CD8-positive, alpha-beta memory T cell (primary cell): ENCODE data around the gene ITGB5. TPM values are rescaled to one million over a fixed set of nuclear protein-coding genes. Genes with fewer than 3 reads are reported as not detected.

Experiments used
- CTCF ChIA-PET: fragments of 350-600 bp; sonication (Branson Sonifier 250); formaldehyde crosslinking; loops from one replicate; lab custom pipeline; 2021; ENCODE audit warnings: antibody characterized with exemption; lab: Charles Lee
- POLR2A ChIA-PET: fragments of 350-600 bp; sonication (Branson Sonifier 250); formaldehyde crosslinking; loops from one replicate; lab custom pipeline; 2021; ENCODE audit warnings: antibody characterized with exemption; lab: Charles Lee
- DNase-seq, 5 donors: peaks; one replicate each; pipeline versions ENCODE4 v3.0.0 to v3.0.0-alpha.2; 2020 to 2022; ENCODE audit warnings: mixed read lengths in 1 of 5
- H3K27ac ChIP-seq: one replicate; pipeline ENCODE4 v1.7.0; 2013; ENCODE audit warnings: low read depth, mild to moderate bottlenecking, low read length, moderate library complexity
- H3K27me3 ChIP-seq: 2 replicates; pipeline ENCODE4 v1.7.0; 2013; ENCODE audit warnings: low read length, mild to moderate bottlenecking; ENCODE audit not compliant: insufficient read depth, poor library complexity, severe bottlenecking
- H3K36me3 ChIP-seq: 2 replicates; pipeline ENCODE4 v1.7.0; 2013; ENCODE audit warnings: mild to moderate bottlenecking, low read length, moderate library complexity; ENCODE audit not compliant: insufficient read depth
- H3K4me1 ChIP-seq: 2 replicates; pipeline ENCODE4 v1.7.0; 2013; ENCODE audit warnings: mild to moderate bottlenecking, low read length, moderate library complexity; ENCODE audit not compliant: insufficient read depth
- H3K4me3 ChIP-seq: 2 replicates; pipeline ENCODE4 v1.7.0; 2013; ENCODE audit warnings: mild to moderate bottlenecking, low read length
- H3K9me3 ChIP-seq: 2 replicates; pipeline ENCODE4 v1.7.0; 2013; ENCODE audit warnings: mild to moderate bottlenecking, low read length
- H3K27ac Mint-ChIP-seq, 8 donors: one replicate each; pipeline ENCODE4 v1.8.0; 2020 to 2021; ENCODE audit warnings: mixed read lengths in 8 of 8, mild to moderate bottlenecking in 6 of 8, inconsistent platforms in 3 of 8, moderate library complexity in 3 of 8
- H3K27me3 Mint-ChIP-seq, 2 donors: one replicate each; pipeline ENCODE4 v1.8.0; 2020 to 2021; ENCODE audit warnings: mixed read lengths in 2 of 2, mild to moderate bottlenecking in 1 of 2, moderate library complexity in 1 of 2
- H3K36me3 Mint-ChIP-seq, 3 donors: one replicate each; pipeline ENCODE4 v1.8.0; 2020 to 2021; ENCODE audit warnings: mixed read lengths in 3 of 3, inconsistent platforms in 1 of 3, mild to moderate bottlenecking in 1 of 3
- H3K4me1 Mint-ChIP-seq, 3 donors: one replicate each; pipeline ENCODE4 v1.8.0; 2020 to 2021; ENCODE audit warnings: mixed read lengths in 3 of 3, inconsistent platforms in 1 of 3, mild to moderate bottlenecking in 1 of 3
- H3K4me3 Mint-ChIP-seq, 7 donors: one replicate each; pipeline ENCODE4 v1.8.0; 2020 to 2021; ENCODE audit warnings: mixed read lengths in 7 of 7, mild to moderate bottlenecking in 6 of 7, moderate library complexity in 4 of 7, inconsistent platforms in 2 of 7
- H3K9me3 Mint-ChIP-seq, 5 donors: one replicate each; pipeline ENCODE4 v1.8.0; 2020 to 2022; ENCODE audit warnings: mixed read lengths in 5 of 5, mild to moderate bottlenecking in 3 of 5, moderate library complexity in 2 of 5, inconsistent platforms in 1 of 5
- polyA plus RNA-seq: library from polyadenylated mRNA; unstranded; fragments of 300-500 nt; fragmentation: Illumina TruSeq; gene quantifications from one replicate; pipeline ENCODE4 v1.2.3, GENCODE V29; 2021
- total RNA-seq, 2 experiments: library from RNA; stranded (reverse); gene quantifications; one replicate each; pipeline ENCODE4 v1.2.3, GENCODE V29; 2021

The ITGB5 gene
- total and polyA plus RNA-seq, 3 experiments from 2014 or later = 0.62 to 3.3 (median 2.0) TPM

- H3K4me1 Mint-ChIP-seq = no peaks in the 10 kb centered on the region
- no peaks in the 10 kb centered on the region for H3K27me3 ChIP-seq
- H3K4me3 ChIP-seq = no peak overlapping the region
- no peaks in the 10 kb centered on the region for H3K4me1 ChIP-seq
- no peak overlapping the region for H3K4me3 Mint-ChIP-seq
- no peak overlapping the region for H3K27ac Mint-ChIP-seq
- POLR2A ChIA-PET = no interaction called here
- no peak overlapping the region for H3K27ac ChIP-seq
- no peaks in the 10 kb centered on the region for H3K9me3 ChIP-seq
- no peak for DNase-seq
- H3K36me3 ChIP-seq = no peaks in the 10 kb centered on the region
- peaks cover 27 to 33% of the 10 kb centered on the region in 2 donors for H3K27me3 Mint-ChIP-seq
- H3K9me3 Mint-ChIP-seq = no peaks in the 10 kb centered on the region
- H3K36me3 Mint-ChIP-seq = no peaks in the 10 kb centered on the region
- CTCF ChIA-PET = no interaction called here
Observed at GRCh38 chr3:124867511-124867910, 19.7 kb downstream of the ITGB5 start.

- H3K36me3 Mint-ChIP-seq = no peaks in the 10 kb centered on the region
- Histone ChIP-seq H3K27ac (no peak overlapping the region), H3K4me3 (no peak overlapping the region), H3K4me1 (no peaks in the 10 kb centered on the region), H3K27me3 (no peaks in the 10 kb centered on the region), H3K9me3 (no peaks in the 10 kb centered on the region), H3K36me3 (no peaks in the 10 kb centered on the region)
- H3K4me1 Mint-ChIP-seq = no peaks in the 10 kb centered on the region
- POLR2A ChIA-PET = no interaction called here
- H3K9me3 Mint-ChIP-seq = no peaks in the 10 kb centered on the region
- no peak overlapping the region for H3K4me3 Mint-ChIP-seq
- CTCF ChIA-PET = interaction anchor here (0.7 kb wide), 1 partner anchor 39 kb away, joined by 3 read pairs; no protein-coding TSS in a partner anchor
- H3K27ac Mint-ChIP-seq = no peak overlapping the region
- peaks cover 1 to 21% of the 10 kb centered on the region in 2 donors for H3K27me3 Mint-ChIP-seq
- DNase-seq = no peak
Observed at GRCh38 chr3:124862006-124862405, 25.2 kb downstream of the ITGB5 start.

GRCh38 chr3:124861041-124861440 lies 26.1 kb downstream of the ITGB5 start:
- CTCF ChIA-PET = interaction anchor here (0.7 kb wide), 1 partner anchor 40 kb away, joined by 3 read pairs; no protein-coding TSS in a partner anchor

GRCh38 chr3:124860599-124860998 lies 26.6 kb downstream of the ITGB5 start:
- Histone ChIP-seq H3K4me3 (no peak overlapping the region), H3K9me3 (no peaks in the 10 kb centered on the region), H3K27ac (no peak overlapping the region), H3K27me3 (no peaks in the 10 kb centered on the region), H3K4me1 (no peaks in the 10 kb centered on the region), H3K36me3 (no peaks in the 10 kb centered on the region)
- Mint-ChIP-seq H3K4me3 (no peak overlapping the region), H3K4me1 (no peaks in the 10 kb centered on the region), H3K9me3 (no peaks in the 10 kb centered on the region), H3K36me3 (no peaks in the 10 kb centered on the region), H3K27me3 (peaks cover 4 to 23% of the 10 kb centered on the region in 2 donors), H3K27ac (no peak overlapping the region)
- ChIA-PET CTCF (no interaction called here), POLR2A (no interaction called here)
- no peak for DNase-seq

More at GRCh38 chr3:124861041-124861440, 26.1 kb downstream of the ITGB5 start:
- H3K4me1 ChIP-seq = no peaks in the 10 kb centered on the region
- POLR2A ChIA-PET = no interaction called here
- H3K36me3 ChIP-seq = no peaks in the 10 kb centered on the region
- Mint-ChIP-seq H3K4me1 (no peaks in the 10 kb centered on the region), H3K4me3 (no peak overlapping the region), H3K9me3 (no peaks in the 10 kb centered on the region), H3K36me3 (no peaks in the 10 kb centered on the region), H3K27ac (no peak overlapping the region), H3K27me3 (peaks cover 1 to 18% of the 10 kb centered on the region in 2 donors)
- no peaks in the 10 kb centered on the region for H3K9me3 ChIP-seq
- H3K4me3 ChIP-seq = no peak overlapping the region
- no peak overlapping the region for H3K27ac ChIP-seq
- no peaks in the 10 kb centered on the region for H3K27me3 ChIP-seq
- no peak for DNase-seq

GRCh38 chr3:124859025-124859424 lies 28.1 kb downstream of the ITGB5 start:
- Mint-ChIP-seq H3K27me3 (peaks cover 4 to 30% of the 10 kb centered on the region in 2 donors), H3K27ac (no peak overlapping the region), H3K4me1 (no peaks in the 10 kb centered on the region), H3K4me3 (no peak overlapping the region), H3K9me3 (no peaks in the 10 kb centered on the region), H3K36me3 (no peaks in the 10 kb centered on the region)
- Histone ChIP-seq H3K27me3 (no peaks in the 10 kb centered on the region), H3K4me1 (no peaks in the 10 kb centered on the region), H3K27ac (no peak overlapping the region), H3K36me3 (no peaks in the 10 kb centered on the region), H3K9me3 (no peaks in the 10 kb centered on the region), H3K4me3 (no peak overlapping the region)
- ChIA-PET POLR2A (no interaction called here), CTCF (no interaction called here)
- no peak for DNase-seq

GRCh38 chr3:124858275-124858674 lies 28.9 kb downstream of the ITGB5 start:
- Mint-ChIP-seq H3K9me3 (no peaks in the 10 kb centered on the region), H3K27ac (no peak overlapping the region), H3K36me3 (no peaks in the 10 kb centered on the region), H3K4me1 (no peaks in the 10 kb centered on the region), H3K27me3 (peaks cover 6 to 32% of the 10 kb centered on the region in 2 donors), H3K4me3 (no peak overlapping the region)
- no peak overlapping the region for H3K4me3 ChIP-seq
- no peaks in the 10 kb centered on the region for H3K27me3 ChIP-seq
- CTCF ChIA-PET = no interaction called here
- no peak for DNase-seq
- POLR2A ChIA-PET = interaction anchor here (0.7 kb wide), 1 partner anchor 120 kb away, joined by 3 read pairs; no protein-coding TSS in a partner anchor
- H3K36me3 ChIP-seq = no peaks in the 10 kb centered on the region
- no peak overlapping the region for H3K27ac ChIP-seq
- H3K9me3 ChIP-seq = no peaks in the 10 kb centered on the region
- H3K4me1 ChIP-seq = no peaks in the 10 kb centered on the region

GRCh38 chr3:124856677-124857076 lies 30.5 kb downstream of the ITGB5 start:
- H3K9me3 Mint-ChIP-seq = no peaks in the 10 kb centered on the region
- H3K4me1 ChIP-seq = no peaks in the 10 kb centered on the region

GRCh38 chr3:124854009-124854408 lies 33.2 kb downstream of the ITGB5 start:
- Histone ChIP-seq H3K4me1 (no peaks in the 10 kb centered on the region), H3K4me3 (no peak overlapping the region), H3K27me3 (no peaks in the 10 kb centered on the region), H3K9me3 (no peaks in the 10 kb centered on the region), H3K27ac (no peak overlapping the region), H3K36me3 (no peaks in the 10 kb centered on the region)
- no peak for DNase-seq
- CTCF ChIA-PET = no interaction called here
- POLR2A ChIA-PET = no interaction called here
- Mint-ChIP-seq H3K27me3 (peaks cover 8 to 42% of the 10 kb centered on the region in 2 donors), H3K36me3 (no peaks in the 10 kb centered on the region), H3K9me3 (no peaks in the 10 kb centered on the region), H3K27ac (no peak overlapping the region), H3K4me1 (no peaks in the 10 kb centered on the region), H3K4me3 (no peak overlapping the region)

More at GRCh38 chr3:124856677-124857076, 30.5 kb downstream of the ITGB5 start:
- no peaks in the 10 kb centered on the region for H3K9me3 ChIP-seq
- CTCF ChIA-PET = interaction anchor here (1.7 kb wide), 1 partner anchor 45 kb away, joined by 5 read pairs; no protein-coding TSS in a partner anchor
- Mint-ChIP-seq H3K27me3 (peaks cover 6 to 40% of the 10 kb centered on the region in 2 donors), H3K4me1 (no peaks in the 10 kb centered on the region), H3K4me3 (no peak overlapping the region), H3K27ac (no peak overlapping the region), H3K36me3 (no peaks in the 10 kb centered on the region)
- H3K36me3 ChIP-seq = no peaks in the 10 kb centered on the region
- H3K4me3 ChIP-seq = no peak overlapping the region
- POLR2A ChIA-PET = no interaction called here
- no peaks in the 10 kb centered on the region for H3K27me3 ChIP-seq
- H3K27ac ChIP-seq = no peak overlapping the region
- DNase-seq = no peak
